Measurements from ENCODE around the gene ADAMTS19. TPM values are rescaled to one million over a fixed set of nuclear protein-coding genes. Genes with fewer than 3 reads are reported as not detected.

ADAMTS19 gene
- total and polyA plus RNA-seq, 5 experiments from 2014 or later = not detected

DNA sequence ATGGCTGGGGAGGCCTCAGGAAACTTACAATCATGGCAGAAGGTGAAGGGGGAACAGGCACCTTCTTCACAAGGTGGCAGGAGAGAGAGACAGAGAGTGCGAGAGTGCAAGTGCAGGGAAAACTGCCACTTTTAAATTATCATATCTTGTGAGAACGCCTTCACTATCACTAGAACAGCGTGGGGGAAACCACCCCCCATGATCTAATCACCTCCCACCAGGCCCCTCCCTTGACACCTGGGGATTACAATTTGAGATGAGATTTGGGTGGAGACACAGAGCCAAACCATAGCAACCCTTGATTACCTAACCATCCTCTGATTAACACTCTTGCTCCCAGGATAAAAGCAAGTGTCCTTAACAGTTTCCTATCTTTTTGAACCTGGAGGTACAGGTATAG lies 21.1 kb downstream of the ADAMTS19 start:
- H3K4me3 Mint-ChIP-seq = no peak overlapping the region
- H3K27me3 Mint-ChIP-seq = no peaks in the 10 kb centered on the region
- no peak for DNase-seq
- no peaks in the 10 kb centered on the region for H3K36me3 Mint-ChIP-seq
- no peak overlapping the region for H3K27ac Mint-ChIP-seq
- POLR2A ChIA-PET = no interaction called here
- H3K4me1 Mint-ChIP-seq = peaks cover 0 to 2% (median 0%) of the 10 kb centered on the region in 4 donors
- no peak for ATAC-seq
- no peaks in the 10 kb centered on the region for H3K9me3 Mint-ChIP-seq

DNA sequence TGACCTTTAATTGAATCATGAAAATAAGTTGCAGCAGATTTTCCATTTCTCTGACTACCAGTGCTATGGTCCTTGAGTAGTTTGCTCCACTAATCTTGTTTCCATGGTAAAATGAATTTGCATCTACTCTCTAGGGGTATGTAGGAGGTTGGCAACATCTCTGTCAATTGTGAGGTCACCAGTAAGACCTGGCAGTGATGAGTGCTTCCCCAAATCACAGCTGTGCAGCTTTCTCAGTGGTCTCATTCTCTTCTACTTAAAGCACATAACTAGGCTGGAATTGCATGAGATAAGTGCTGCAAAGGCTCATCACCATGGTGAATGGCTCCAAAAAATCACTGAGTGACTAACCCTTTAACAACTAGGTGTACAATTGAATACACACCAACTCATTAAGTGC lies 36.3 kb downstream of the ADAMTS19 start:
- ATAC-seq = no peak

DNA sequence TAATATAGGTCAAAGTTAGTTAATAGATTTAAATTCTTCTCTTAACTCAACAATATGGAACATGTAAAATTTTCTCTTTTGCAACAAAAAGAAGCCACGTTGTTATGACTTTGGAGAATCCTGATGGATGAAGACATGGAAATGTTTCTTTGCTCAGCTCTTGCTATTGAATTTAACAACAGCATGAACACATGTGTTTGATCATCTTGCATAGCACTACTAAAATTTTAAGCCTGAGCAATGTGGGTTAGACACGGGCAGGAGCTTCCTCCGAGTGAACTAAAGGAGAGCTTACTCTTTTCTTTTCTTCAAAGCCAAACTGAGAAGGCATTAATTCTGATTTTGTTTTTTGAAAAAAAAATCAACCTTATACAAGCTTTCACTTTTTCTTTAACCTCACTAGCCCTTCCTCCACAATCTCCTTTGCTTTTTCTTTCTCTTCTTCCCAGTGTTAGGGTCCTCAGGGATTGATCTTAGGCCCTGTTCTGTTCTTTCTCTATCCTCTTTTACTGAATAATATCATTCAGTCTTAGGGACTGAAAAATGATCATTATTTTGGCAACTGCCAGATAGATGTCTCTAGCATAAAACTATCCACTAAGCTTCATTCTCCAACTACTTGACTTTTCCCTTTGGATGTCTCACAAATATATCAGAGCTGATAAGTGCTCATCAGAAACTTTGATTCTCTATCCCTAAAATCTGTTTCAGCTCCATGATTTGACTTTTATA lies 36.9 kb downstream of the ADAMTS19 start:
- ATAC-seq (no peak), DNase-seq (no peak)
- Mint-ChIP-seq H3K27ac (no peak overlapping the region), H3K9me3 (peaks cover 0 to 11% (median 3%) of the 10 kb centered on the region in 9 donors), H3K4me1 (no peaks in the 10 kb centered on the region), H3K36me3 (no peaks in the 10 kb centered on the region), H3K27me3 (no peaks in the 10 kb centered on the region), H3K4me3 (no peak overlapping the region)
- POLR2A ChIA-PET = no interaction called here

More for the DNA sequence above, 36.3 kb downstream of the ADAMTS19 start:
- peaks cover 0 to 11% (median 3%) of the 10 kb centered on the region in 9 donors for H3K9me3 Mint-ChIP-seq
- no peak for DNase-seq
- H3K27me3 Mint-ChIP-seq = no peaks in the 10 kb centered on the region
- no peak overlapping the region for H3K4me3 Mint-ChIP-seq
- no peaks in the 10 kb centered on the region for H3K4me1 Mint-ChIP-seq
- H3K27ac Mint-ChIP-seq = no peak overlapping the region
- POLR2A ChIA-PET = no interaction called here
- H3K36me3 Mint-ChIP-seq = no peaks in the 10 kb centered on the region

DNA sequence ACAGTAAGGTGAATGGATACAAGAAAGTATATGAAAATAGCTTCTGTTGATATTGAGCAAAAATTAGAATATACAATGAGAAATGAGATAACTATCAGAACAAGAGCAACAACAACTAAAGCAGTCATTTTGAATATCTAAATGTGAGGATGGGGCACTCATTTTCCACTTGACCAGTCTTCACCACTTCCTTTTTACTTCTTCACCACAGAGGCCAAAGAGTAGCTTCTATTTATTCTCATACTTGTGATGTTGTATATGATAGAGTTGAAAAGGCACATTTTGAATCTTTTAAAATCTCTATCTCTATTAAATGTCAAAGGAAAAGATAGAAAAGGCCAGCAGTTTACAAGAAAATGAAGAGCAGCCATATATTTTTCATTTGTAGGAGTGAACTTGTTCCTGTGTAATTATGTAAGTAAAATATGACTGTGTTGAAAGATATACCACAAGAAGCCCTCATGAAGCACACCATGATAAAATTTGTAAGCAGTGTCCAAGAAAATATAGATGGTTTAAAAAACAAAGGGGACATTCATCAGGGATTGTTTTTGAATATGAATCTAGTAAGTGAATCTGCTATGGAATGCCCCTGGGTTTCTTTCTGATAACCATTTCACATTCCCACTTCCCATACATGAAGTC lies 39.2 kb downstream of the ADAMTS19 start:
- no peak for DNase-seq
- no peak overlapping the region for H3K4me3 Mint-ChIP-seq
- no peaks in the 10 kb centered on the region for H3K27me3 Mint-ChIP-seq
- no peaks in the 10 kb centered on the region for H3K36me3 Mint-ChIP-seq
- no peak for ATAC-seq
- H3K27ac Mint-ChIP-seq = no peak overlapping the region
- POLR2A ChIA-PET = no interaction called here
- no peaks in the 10 kb centered on the region for H3K4me1 Mint-ChIP-seq
- H3K9me3 Mint-ChIP-seq = peaks cover 0 to 12% (median 3%) of the 10 kb centered on the region in 9 donors

DNA sequence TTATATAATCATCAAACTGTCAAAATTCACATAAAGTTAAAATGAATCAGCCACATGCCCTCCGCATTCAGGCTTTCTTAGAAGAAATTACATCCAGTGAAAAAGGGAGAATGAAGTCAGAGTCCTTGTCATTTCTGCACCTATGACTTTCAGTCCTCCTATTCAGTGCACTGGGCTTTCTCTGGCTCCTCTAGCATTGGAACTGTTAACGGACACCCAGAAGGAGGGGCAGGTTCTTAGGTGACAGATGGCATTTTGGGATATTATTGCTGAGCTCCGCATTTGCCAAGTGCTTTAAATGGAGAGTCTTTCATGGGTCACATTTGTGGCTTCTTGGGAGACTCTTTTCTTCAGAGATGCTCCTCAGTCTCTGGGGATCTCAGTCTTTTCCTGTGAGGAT lies 40.0 kb downstream of the ADAMTS19 start:
- H3K9me3 Mint-ChIP-seq = peaks cover 0 to 11% (median 3%) of the 10 kb centered on the region in 9 donors
- H3K27me3 Mint-ChIP-seq = no peaks in the 10 kb centered on the region
- no peak for ATAC-seq

DNA sequence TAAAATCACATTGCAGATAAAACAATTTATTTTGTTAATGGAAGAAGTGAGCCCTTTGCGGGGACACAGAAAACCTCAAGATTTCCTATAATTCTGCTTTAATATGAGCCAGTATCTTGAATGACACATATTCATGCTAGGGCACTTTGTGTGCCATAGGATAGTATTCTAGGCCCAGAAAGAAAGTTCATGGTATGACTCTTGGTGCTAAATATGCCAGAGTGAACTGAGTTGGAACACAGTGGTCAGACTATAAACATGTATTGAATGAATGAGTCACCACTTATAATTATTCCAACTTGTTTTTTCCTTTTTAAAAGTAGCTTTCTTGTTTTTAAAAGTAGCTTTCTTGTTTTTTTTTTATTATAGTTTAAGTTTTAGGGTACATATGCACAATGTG lies 46.0 kb downstream of the ADAMTS19 start:
- Mint-ChIP-seq H3K4me3 (no peak overlapping the region), H3K4me1 (no peaks in the 10 kb centered on the region), H3K27me3 (no peaks in the 10 kb centered on the region), H3K36me3 (no peaks in the 10 kb centered on the region), H3K27ac (no peak overlapping the region), H3K9me3 (peaks cover 0 to 4% (median 0%) of the 10 kb centered on the region in 9 donors)
- no peak for ATAC-seq
- no peak for DNase-seq
- POLR2A ChIA-PET = no interaction called here

More for the DNA sequence above, 40.0 kb downstream of the ADAMTS19 start:
- H3K27ac Mint-ChIP-seq = no peak overlapping the region
- H3K4me1 Mint-ChIP-seq = no peaks in the 10 kb centered on the region
- no peak overlapping the region for H3K4me3 Mint-ChIP-seq
- H3K36me3 Mint-ChIP-seq = no peaks in the 10 kb centered on the region
- no peak for DNase-seq
- POLR2A ChIA-PET = no interaction called here

GRCh38 chr5:129506950-129507349 lies 46.9 kb downstream of the ADAMTS19 start:
- no peaks in the 10 kb centered on the region for H3K4me1 Mint-ChIP-seq
- peaks cover 0 to 4% (median 0%) of the 10 kb centered on the region in 9 donors for H3K9me3 Mint-ChIP-seq
- no peak for DNase-seq
- H3K27me3 Mint-ChIP-seq = no peaks in the 10 kb centered on the region
- H3K4me3 Mint-ChIP-seq = no peak overlapping the region
- H3K36me3 Mint-ChIP-seq = no peaks in the 10 kb centered on the region
- ATAC-seq = no peak
- POLR2A ChIA-PET = no interaction called here
- H3K27ac Mint-ChIP-seq = no peak overlapping the region

- Mint-ChIP-seq H3K36me3 (no peaks in the 10 kb centered on the region), H3K27me3 (no peaks in the 10 kb centered on the region), H3K4me3 (no peak overlapping the region), H3K4me1 (no peaks in the 10 kb centered on the region), H3K27ac (no peak overlapping the region), H3K9me3 (peaks cover 0 to 4% (median 0%) of the 10 kb centered on the region in 9 donors)
- no peak for DNase-seq
- POLR2A ChIA-PET = no interaction called here
- no peak for ATAC-seq
Observed at GRCh38 chr5:129507527-129507926, 47.4 kb downstream of the ADAMTS19 start.

DNA sequence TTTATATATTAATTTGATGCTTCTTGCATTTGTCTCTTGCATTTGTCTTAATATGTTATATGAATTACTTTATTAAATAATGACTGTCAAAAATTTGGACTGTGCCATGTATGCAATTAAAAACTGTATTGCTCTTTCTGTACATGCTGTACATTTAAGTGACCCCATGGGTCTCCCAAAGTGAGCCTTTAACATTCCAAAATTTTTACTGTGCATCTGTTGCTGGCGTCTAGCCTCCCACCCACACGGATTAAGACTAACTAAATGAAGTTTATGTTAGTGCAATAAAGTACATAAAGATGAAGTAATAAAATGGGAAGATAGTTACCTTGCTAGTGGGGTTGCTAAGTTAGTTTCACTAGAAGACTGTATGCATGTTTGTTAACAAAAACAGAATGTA lies 48.5 kb downstream of the ADAMTS19 start:
- ATAC-seq (no peak), DNase-seq (no peak)
- no peaks in the 10 kb centered on the region for H3K4me1 Mint-ChIP-seq
- H3K4me3 Mint-ChIP-seq = no peak overlapping the region
- H3K27me3 Mint-ChIP-seq = no peaks in the 10 kb centered on the region
- H3K9me3 Mint-ChIP-seq = peaks cover 0 to 4% (median 0%) of the 10 kb centered on the region in 9 donors
- H3K36me3 Mint-ChIP-seq = no peaks in the 10 kb centered on the region
- no peak overlapping the region for H3K27ac Mint-ChIP-seq
- POLR2A ChIA-PET = no interaction called here

GRCh38 chr5:129509363-129509975 lies 49.4 kb downstream of the ADAMTS19 start:
- POLR2A ChIA-PET = no interaction called here
- ATAC-seq (no peak), DNase-seq (no peak)
- Mint-ChIP-seq H3K27me3 (no peaks in the 10 kb centered on the region), H3K27ac (no peak overlapping the region), H3K4me3 (no peak overlapping the region), H3K36me3 (no peaks in the 10 kb centered on the region), H3K9me3 (peaks cover 0 to 9% (median 2%) of the 10 kb centered on the region in 9 donors), H3K4me1 (no peaks in the 10 kb centered on the region)

- no peaks in the 10 kb centered on the region for H3K27me3 Mint-ChIP-seq
- H3K36me3 Mint-ChIP-seq = no peaks in the 10 kb centered on the region
- ATAC-seq (no peak), DNase-seq (no peak)
- POLR2A ChIA-PET = no interaction called here
- peaks cover 0 to 17% (median 6%) of the 10 kb centered on the region in 9 donors for H3K9me3 Mint-ChIP-seq
- no peak overlapping the region for H3K4me3 Mint-ChIP-seq
- H3K27ac Mint-ChIP-seq = no peak overlapping the region
- no peaks in the 10 kb centered on the region for H3K4me1 Mint-ChIP-seq
Observed at GRCh38 chr5:129511291-129511690, 51.2 kb downstream of the ADAMTS19 start.

GRCh38 chr5:129541051-129541450 lies 81.0 kb downstream of the ADAMTS19 start:
- H3K4me1 Mint-ChIP-seq = no peaks in the 10 kb centered on the region
- H3K4me3 Mint-ChIP-seq = no peak overlapping the region
- H3K27me3 Mint-ChIP-seq = no peaks in the 10 kb centered on the region
- H3K9me3 Mint-ChIP-seq = peaks cover 0 to 13% (median 5%) of the 10 kb centered on the region in 9 donors
- POLR2A ChIA-PET = no interaction called here
- H3K27ac Mint-ChIP-seq = no peak overlapping the region
- H3K36me3 Mint-ChIP-seq = no peaks in the 10 kb centered on the region
- ATAC-seq (no peak), DNase-seq (no peak)

DNA sequence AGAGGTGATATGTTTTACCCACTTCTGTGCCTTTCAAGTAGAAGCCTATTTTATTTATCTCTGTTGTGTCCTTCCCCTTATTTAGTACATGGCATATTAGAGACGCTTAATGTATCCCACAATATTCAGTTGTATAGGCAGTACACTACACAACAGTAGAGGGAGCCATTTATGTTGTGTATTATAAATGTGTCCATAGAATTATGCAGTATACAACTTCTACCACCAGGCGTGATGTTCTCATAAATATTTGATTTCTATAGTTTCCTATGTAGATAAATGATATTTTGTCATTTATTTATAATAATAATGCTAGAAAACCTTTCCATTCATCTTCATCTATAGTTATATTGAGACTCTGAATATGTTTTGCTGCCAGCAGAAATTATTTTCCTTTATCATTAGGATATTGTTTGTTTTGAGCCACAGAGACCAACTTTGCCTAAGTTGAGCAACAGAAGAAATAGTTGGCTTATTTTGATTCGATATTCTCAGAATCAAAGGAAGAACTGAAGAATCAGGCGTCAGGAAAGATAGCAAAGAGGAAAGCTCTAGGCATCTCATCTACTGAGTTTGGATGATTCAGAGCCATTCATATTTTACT lies 81.7 kb downstream of the ADAMTS19 start:
- Mint-ChIP-seq H3K36me3 (peaks cover 0 to 5% (median 0%) of the 10 kb centered on the region in 3 donors), H3K27ac (no peak overlapping the region), H3K27me3 (no peaks in the 10 kb centered on the region), H3K9me3 (peaks cover under 1 to 18% (median 9%) of the 10 kb centered on the region in 9 donors), H3K4me1 (no peaks in the 10 kb centered on the region), H3K4me3 (no peak overlapping the region)
- ATAC-seq (no peak), DNase-seq (no peak)
- POLR2A ChIA-PET = no interaction called here

Measured in naive thymus-derived CD8-positive, alpha-beta T cell (primary cell).